HPDE6-E6E7 (cell line): ENCODE data around the gene KCNF1.

Experiments used
- DNase-seq: peaks from one replicate; pipeline ENCODE4 v3.0.0; 2011; ENCODE audit warnings: missing footprints; ENCODE audit errors: extremely low spot score

KCNF1 gene

DNA sequence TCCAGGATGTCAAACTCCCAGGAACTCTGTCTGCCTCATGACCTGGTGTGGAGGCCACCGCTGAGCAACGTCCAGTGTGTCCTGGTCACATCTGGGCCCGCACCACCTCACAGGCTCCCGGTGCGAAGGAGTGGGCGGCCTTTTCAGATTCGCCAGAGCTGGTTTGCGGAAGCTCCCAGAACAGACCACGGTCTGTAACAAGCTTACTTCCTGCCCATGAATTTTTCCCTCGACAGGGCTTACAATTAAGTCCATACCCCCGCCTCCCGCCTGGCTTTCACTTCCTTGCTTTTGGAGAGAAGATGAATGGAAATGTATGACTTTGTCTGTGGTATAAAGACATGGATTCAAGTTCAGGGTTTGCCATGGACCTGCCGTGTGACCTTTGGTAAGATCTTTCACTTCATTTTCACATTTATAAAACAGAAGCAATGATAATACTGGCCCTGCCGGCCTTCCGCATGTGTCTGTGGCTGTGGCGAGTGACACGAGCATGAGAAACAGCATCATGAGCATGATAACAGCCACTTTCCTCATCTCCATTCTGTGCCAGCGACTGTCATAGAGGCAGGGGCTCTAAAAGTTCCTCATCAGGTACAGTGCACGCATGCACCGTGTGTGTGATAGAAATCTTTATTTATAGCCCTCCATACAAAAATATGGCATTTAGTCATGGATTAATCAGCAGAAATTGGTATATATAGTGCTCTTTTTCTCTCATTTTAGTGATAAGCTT, 31.0 kb upstream of the KCNF1 start:
- no peak for DNase-seq

DNA sequence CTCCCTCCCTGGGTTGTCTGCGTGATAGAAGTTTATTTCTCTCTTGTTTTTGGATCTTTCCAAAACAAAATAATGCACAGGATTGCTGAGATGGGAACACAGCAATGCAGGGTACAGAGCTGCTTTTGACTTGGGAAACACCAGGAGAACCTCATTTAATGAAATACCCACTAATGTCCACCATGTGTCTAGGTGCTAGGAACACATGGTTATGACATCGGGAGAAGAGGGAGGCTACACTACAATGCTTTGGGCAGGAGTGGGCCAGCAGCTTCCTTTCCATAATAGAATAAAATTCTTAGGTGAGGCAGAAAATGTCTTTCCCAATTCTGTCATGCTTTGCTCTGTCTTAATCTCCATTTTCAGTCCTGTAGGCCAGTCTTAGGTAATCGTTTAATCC, 29.2 kb upstream of the KCNF1 start:
- no peak for DNase-seq

DNA sequence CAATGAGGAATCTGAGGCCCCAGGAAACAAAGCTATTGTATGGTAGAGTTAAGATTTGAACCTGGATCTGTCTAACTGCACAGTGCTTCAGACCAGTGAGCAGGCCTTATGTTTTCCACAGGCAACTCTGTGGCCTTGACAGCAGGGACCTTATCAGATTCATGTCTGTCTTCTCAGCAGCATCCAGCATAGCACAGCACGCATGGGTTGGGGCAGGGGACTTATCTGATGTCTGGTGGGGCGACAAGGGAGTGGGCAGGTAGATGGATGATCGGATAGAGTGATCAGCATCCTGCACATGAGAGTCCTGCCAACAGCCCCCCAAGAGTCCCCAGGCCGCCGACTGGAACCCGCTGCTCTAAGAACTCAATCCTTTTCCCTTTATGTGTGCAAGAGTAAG, 28.7 kb upstream of the KCNF1 start:
- no peak for DNase-seq

DNA sequence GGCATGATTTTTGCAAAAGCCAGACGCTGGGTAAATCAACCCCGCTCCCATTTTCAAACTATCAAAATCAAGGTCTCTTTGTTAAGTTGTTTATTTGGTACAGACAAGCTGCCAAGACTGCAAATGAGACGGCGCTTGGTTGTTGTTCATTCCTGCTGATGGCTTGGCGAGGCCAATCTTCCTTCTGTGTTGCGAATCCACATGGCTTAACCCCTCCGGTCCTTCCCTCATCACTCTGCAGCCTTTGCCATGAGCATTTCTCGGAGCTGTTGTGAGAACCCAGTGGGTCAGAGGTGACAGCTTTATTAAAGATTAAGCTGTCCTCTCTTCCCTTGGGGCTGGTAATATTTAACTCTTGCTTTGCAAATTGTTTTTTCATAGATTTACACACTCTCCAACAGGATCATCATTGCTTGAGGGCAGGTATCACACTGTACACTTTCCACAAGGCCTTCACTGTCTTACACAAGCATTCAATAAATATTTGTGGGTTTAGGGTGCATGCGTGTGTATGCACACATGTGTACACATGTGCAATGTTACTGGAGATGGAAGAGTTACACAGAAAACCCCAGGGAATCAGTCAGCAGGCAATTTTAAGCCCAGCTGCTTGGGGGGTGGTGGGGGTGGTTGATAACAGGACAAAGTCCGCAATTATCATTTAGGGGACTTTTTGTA, 27.8 kb upstream of the KCNF1 start:
- DNase-seq, result no peak

DNA sequence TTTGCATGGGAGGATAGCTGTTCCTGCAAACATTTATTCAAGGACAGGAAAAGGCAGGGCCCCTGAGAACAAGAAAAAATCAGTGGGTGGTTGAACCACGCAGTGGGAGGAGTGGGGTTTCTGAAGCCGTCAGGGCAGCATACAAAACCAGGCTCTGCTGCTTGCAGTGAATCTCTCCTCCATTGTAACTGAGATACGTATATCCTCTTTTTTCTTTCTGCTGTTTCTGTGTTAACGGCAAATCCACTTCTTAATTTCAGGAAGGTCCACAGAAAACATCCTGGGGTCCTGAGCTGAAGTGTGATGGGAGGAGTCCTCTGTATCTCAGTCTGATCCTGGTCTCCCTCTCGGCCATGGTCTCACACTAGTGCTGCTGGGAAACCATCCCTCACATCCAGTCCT, 27.2 kb upstream of the KCNF1 start:
- no peak for DNase-seq

DNA sequence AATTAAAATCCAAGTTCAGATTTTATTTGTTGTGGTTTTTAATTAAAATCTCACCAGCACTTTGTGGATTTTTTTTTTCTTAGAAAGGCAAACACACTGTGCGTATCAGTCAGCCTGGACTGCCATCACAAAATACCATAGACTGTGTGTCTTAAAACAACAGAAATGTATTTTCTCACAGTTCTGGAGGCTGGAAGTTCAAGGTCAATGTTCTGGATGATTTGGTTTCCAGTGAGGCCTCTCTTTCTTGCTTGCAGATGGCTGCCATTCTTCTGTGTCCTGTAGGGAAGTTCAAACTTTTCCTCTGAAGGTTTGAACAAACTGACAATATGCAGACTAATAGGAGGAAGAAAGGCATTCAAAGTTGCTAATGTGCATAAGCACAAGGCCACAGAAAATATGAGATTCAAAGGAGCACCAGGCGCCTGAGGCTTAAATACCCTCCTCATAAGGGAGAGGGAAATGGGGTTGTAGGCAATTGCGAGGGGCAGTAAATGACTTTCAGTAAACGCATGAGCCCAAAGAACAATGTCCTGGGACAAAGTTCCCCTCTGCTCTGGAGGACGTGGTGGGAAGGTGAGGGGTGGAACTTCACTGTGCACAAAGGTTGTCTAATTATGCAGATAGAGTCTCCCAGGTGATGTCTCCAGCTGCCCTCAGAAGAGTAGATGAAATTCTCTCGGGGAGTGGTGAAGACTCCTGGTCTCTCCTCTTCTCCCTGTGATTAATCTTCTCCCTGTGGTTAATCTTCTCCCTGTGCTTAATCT, 26.5 kb upstream of the KCNF1 start:
- no peak for DNase-seq

DNA sequence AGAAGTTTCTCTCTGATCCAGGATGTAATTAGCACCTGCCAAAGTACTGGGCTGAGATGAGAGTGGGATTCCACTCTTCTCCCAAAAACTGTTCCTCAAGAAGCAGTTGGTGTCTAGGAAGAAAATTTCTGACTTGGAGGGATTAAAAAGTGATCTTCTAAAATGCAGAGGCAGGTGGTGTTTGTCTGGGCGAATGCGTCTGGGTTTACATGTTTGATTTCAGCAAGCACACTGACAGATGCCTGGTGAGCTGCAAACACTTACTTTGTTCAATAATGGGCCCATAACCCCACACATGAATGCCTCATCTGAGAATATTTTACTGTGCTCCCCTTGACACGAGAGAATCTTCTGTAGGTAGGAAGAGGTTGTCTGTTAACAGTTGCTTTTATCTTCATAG, 24.3 kb upstream of the KCNF1 start:
- no peak for DNase-seq

DNA sequence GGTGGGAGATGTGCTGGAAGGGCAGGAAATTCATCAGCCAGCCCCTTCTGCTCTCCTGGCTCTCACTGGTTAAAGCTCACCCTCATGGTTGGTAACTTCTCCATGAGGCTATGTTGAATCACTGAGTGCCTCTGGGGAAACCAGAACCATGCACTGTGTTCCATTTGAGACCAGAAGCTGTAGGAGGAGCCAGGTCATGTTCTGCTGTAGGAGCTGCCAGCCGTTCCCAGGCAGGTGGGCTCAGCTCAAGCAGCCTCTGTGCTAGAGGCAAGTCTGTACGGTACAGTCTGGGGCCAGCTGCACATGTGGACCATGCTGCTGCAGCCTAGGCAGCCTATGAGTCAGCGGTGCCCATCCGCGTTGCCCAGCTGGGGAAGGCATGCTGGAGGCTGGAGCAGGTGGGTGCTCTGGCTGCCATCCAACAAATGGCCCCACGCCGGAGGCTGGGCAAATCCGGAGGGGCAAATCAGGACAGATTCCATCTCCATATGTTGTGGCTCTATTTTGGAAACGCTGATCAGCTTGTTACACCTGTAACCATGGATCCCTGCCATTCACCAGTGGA, 22.0 kb upstream of the KCNF1 start:
- DNase-seq, result no peak

DNA sequence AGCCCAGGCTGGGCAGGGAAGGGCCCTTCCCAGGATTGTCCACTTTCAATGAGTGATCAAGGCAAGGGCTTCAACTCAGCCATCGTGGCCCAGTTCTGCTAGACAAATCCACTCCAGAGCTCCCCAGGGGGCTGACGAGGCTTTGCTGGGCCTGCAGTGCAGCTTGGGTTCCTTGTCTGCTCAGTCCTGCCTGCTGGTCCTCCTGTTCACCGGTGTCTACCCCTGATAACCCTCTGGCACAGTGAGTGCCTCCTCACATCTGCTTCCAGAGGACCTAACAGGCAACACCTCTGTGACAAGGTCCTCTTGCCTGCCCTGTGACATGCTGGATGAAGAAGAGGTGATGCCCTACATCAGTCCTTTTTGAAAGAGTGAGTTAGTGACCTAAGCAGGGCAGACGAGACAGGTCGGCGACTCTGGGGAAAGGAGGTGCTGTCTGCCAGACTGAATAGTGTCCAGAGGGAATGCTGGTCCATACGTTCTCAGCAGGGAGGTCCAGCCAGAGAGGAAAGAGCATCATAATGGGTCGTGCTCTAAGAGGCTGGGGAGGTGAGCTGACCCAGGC, 20.9 kb upstream of the KCNF1 start:
- DNase-seq, result no peak

DNA sequence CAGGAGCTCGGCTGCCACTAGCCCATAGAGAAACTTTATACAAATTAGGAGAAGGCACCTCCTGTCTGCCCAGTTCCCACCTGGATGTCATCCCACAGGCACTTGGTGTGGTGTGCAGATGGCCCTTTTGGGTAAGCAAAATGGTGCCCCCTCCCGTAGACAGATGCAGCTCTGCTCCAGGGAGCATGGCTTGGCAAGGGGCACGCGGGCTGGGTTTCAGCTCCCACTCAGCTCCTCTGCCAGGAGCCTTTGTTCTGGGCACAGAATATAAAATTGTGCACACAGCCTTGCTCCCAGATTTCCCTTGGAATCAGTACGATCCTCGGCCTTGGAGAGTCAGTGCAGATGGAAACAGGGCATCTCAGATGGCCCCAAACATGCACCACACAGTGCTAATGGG, 20.3 kb upstream of the KCNF1 start:
- DNase-seq, result no peak

DNA sequence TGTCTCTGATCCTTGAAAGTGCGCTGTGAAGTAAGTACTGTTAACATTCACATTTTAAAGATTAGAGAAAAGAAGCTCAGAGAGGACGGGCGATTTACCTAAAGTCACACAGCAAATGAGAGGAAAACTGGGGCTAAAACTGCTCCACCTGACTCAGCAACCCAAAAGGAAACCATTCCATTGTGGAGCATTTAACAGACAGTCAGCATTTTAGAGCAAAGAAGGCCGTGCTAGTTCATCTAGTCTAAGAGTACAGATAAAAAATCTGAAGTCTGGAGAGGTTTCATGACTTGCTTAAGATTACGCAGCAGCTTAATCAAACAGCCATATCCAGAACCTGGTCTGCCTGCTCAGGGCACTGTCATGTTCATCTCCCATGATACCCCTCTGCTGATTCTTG, 19.9 kb upstream of the KCNF1 start:
- no peak for DNase-seq

DNA sequence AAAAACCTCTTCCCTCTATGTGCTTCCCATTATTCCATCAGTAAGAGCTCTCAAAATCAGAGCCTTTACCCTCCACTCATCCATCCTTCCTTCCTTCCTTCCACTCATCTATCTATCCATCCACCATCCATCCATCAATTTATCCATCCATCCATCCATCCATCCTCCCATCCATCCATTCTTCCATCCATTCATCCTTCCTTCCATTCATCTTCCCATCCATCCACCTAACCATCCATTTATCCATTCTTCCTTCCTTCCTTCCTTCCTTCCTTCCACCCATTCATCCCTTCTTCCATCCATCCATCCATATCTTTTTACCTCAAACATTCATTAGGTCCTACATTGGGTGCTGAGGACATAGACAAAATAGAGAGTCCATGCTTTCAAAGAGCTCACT, 19.4 kb upstream of the KCNF1 start:
- no peak for DNase-seq

DNA sequence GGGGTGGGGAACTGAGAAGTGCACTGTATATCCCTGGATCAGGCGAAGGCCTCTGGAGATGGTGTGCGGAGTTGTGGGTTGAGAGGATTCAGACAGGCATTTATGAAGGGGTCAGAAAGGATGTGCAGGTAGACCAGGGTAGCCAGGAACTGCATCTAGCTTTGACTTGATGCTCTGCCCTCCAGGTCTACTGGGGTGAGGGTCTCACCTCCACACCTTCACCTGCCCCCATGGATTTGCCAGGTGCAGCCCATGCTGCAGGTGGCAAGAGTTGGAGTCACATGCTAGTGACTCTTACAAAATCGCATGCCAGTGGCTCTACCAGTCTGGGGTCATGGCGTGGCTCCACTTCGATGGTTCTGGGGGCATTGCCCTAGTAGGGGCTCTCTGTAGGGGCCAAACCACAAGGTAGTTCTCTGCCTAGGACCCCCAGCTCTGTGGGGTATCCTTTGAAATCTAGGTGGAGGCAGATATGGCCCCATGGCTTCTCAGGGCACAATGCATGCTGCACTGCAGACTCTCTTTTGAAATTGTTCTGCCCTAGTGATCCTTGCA, 18.9 kb upstream of the KCNF1 start:
- DNase-seq, result no peak

DNA sequence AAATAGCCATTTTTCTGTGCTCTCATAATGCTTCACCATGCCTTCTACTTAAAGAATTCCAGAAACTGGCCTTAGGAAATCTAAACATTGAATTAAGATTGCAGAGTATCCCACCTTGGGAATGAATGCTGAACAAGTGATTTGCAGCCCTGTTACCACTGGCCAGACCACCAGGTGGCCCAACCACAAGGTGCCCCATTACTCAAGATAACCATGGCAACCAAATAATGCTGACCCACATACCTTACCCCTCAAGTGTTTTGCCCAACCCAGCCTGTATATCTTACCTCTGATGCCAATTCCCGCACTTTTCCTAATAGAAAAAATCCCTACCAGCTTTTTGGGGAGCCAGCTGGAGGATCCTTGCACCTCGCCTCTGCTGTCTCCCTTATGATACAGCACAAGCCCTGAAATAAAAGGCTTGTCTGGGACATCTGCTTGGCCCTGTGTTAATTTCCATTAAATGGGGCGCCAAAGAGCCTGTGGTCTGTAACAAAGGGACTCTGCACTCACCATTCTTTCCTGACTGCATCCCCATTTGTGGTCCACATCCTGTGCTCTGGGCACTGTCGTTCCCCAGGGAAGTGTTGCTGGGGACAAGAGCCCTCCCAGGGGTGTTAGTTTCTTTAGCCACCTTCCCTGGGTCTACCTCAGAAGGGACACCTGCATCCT, 17.3 kb upstream of the KCNF1 start:
- no peak for DNase-seq

DNA sequence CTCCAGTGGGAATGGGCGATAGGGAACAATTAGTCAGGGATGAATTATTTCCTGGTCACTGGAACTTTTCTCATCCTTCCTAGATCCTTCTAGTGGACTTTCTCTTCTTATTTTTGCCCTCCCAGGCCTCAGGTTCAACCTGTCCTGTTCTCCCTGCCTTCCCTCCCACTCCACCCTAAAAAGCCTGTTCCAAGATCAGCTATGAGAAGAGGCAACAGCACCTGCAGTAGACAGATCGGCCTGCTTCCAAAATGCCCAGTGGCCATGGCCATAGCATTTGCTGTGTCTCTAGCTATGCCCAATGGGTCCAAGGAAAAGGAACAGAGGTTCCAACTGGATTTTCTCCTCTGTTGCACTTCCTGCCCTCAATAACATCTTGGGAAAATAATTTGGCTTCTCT, 16.5 kb upstream of the KCNF1 start:
- DNase-seq, result no peak

DNA sequence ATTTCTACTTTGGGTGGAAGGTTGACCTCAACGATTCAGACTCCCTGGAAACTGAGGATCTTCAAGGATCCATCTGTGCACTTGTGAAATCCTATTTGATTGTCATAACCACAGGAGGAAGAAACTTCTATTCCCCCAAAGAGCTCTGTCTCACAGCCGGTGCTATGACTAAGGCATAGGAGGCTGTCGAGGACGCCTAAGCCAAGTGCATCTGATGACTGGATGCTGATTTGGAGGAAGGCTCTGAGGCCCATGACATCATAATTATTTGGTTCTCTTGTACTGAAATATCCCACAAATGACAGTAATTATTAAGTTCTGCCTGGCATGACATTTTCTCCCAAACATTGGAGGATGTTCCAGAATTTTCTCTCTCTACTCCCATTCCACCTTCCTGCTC, 13.8 kb upstream of the KCNF1 start:
- no peak for DNase-seq

DNA sequence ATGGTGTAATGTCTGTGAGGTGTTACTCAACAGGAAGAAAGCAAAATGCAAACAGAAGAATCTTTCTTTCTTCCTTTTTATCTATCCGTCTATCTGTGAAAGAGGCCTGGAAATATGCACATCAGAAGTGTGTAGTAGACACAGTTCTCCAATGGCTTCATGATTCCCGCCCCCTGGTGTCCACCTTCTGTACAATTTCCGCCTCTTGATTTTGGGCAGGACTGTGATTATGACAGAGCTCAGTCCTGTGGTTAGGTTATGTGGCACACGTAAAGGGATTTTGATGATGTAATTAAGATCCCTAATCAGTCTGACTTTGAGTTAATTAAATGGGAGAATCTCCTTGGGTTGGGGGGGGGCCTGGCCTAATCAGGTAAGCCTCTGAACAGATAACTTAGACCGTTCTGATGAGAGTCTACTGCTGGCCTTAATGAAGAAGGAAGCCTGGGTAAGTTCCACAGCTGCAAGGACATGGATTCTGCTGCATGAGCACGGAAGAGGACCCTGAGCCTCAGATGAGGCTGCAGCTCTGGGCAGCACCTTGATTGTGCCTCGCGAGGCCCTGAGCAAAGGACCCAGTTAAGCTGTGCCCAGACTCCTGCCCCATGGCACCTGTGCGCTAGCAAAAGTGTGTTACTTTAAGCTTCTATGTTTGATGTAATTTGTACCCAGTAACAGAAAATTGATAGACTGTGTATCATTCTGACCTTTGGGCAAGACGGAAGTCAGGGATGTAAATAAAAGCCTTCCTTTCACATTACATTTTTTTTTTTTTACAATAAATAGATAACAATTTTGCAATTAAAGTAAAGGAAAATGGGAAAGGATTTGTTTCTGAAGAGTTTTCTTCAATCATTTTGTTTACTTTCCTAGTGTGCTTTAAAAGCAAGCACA, 11.3 kb upstream of the KCNF1 start:
- no peak for DNase-seq

DNA sequence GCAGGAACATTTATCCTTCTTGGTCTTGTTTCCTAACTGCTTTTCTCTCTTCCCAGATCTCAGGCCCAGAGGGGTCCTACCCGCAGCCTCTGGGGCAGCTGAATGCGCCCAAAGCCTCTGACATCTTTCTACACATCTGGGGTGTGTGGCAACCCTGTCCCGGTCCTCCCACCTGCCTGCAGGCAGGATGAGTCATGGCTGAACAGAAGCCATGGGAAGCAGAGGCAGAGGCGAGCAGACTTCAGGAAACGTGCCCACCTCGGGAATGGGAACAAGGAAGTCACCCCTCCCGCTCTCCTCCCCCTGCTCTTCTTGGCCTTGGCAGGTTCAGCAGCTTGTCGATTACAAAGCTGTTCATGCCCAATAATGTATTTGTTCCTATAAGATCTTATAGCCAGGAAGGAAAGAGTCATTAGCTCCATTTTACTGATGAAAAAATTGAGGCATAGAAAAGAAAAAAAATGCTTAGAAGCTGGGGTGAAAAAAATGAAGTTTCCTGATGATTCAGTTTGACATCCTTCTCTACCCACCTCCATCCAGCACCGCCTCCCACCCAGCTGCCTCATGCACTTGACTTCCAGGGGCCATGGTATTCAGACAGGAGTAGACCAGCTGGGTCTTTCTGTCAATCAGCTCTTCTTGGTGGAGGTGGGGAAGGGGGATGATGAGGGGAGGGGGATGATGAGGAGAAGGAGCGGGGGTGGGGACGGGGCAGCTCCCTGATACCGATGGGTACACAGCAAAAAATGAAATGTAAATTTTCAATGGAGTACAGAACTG, 10.4 kb upstream of the KCNF1 start:
- peak; percentile 69 for DNase-seq

DNA sequence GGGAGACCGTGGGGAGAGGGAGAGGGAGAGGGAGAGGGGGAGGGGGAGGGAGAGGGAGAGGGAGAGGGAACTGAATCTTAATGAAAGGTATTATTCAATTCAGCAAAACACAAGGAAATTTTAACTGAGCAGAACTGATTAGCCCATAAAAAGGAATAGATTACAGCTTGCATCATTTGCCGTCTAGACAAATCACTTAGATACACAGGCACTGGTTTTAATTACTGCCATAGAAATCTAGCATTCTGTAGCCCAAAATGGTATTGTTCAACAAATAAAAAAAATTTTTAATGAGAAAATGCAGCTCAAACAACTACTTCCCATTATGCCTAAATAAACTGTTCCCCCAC, 7.9 kb upstream of the KCNF1 start:
- no peak for DNase-seq

DNA sequence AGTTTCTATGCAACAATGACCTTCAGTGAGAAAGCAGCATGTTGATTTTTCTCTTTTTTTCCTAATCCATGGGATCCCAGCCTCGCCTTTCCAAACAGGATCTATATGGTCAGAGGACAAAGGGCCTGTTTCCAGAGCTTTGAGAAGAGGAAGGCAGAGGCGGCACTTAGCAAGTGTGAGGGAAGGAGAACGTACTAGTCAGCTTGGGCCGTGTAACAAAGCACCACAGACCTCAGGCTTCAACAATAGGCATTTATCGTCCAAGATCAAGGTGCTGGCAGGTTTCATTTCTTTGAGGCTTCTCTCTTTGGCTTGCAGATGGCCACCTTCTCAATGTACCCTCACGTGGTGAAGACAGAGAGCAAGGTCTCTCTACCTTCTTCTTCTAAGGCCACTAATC, 7.3 kb upstream of the KCNF1 start:
- DNase-seq, result no peak
